Activated B cell treated with CpG ODN at 0.5 μM for 24 hours (primary cell): ENCODE results near the gene COA3. TPM values are rescaled to one million over a fixed set of nuclear protein-coding genes. Genes with fewer than 3 reads are reported as not detected.

ENCODE experiments used
- ATAC-seq: fragments of 200-7000 bp; cut with Tn5 transposase; one replicate; pipeline ENCODE4 v1.10.0; 2021; ENCODE audit warnings: low read depth, mild to moderate bottlenecking, moderate library complexity
- CTCF ChIA-PET: fragments of 350-600 bp; sonication (Branson Sonifier 250); formaldehyde crosslinking; loops from one replicate; lab custom pipeline; 2021; ENCODE audit warnings: antibody characterized with exemption; lab: Charles Lee
- POLR2A ChIA-PET: fragments of 350-600 bp; sonication (Branson Sonifier 250); formaldehyde crosslinking; loops from one replicate; lab custom pipeline; 2021; ENCODE audit warnings: antibody characterized with exemption; lab: Charles Lee
- DNase-seq: peaks from one replicate; pipeline ENCODE4 v3.0.0; 2022
- H3K27ac Mint-ChIP-seq: one replicate; pipeline ENCODE4 v1.8.0; 2020; ENCODE audit warnings: mixed read lengths
- H3K27me3 Mint-ChIP-seq: one replicate; pipeline ENCODE4 v1.8.0; 2021; ENCODE audit warnings: mixed read lengths
- H3K36me3 Mint-ChIP-seq: one replicate; pipeline ENCODE4 v1.8.0; 2021; ENCODE audit warnings: low read depth, mixed read lengths
- H3K4me1 Mint-ChIP-seq: one replicate; pipeline ENCODE4 v1.8.0; 2021; ENCODE audit warnings: mixed read lengths
- H3K4me3 Mint-ChIP-seq: one replicate; pipeline ENCODE4 v1.8.0; 2020; ENCODE audit warnings: mild to moderate bottlenecking, mixed read lengths
- H3K9me3 Mint-ChIP-seq: one replicate; pipeline ENCODE4 v1.8.0; 2020; ENCODE audit warnings: mixed read lengths
- CTCF ChIP-seq: fragments of 200-600 bp; IDR thresholded peaks from one replicate; pipeline ENCODE4 v1.8.0; 2022; ENCODE audit warnings: antibody characterized with exemption, mild to moderate bottlenecking
- intact Hi-C: fragments of 100-400 bp; cut with micrococcal nuclease; formaldehyde crosslinking; loops from one replicate; pipeline ENCODE4 v1.15.1; 2024
- total RNA-seq: library from RNA; stranded (reverse); gene quantifications from 2 replicates; pipeline ENCODE4 v1.2.3, GENCODE V29; 2022

The COA3 gene
- total RNA-seq, 1 donor from 2014 or later, result 41.4 TPM

DNA sequence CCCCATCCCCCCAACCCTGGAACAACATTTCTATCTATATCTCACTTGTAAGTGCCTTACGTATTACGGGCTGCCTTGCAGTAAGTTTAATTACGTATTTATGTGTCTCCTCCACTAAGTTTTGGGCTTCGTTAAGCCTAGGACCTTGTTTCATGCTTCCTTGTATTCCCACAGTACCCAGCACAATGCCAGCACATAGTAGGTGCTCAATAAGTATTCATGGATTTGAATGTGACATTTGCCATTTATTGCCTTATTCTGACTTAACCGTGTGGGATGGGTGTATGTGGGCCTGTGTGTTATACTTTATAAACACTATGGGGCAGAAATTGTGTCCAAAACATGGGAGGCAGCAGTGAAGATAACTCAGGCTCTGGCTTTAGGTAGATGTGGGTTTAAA, 6.0 kb downstream of the COA3 start:
- Mint-ChIP-seq H3K4me1 (peaks cover 15% of the 10 kb centered on the region), H3K36me3 (peaks cover 7% of the 10 kb centered on the region), H3K9me3 (no peaks in the 10 kb centered on the region), H3K27ac (no peak overlapping the region), H3K27me3 (peaks cover 21% of the 10 kb centered on the region), H3K4me3 (no peak overlapping the region)
- intact Hi-C loops, result no loop called here
- CTCF ChIA-PET, result no interaction called here
- DNase-seq, result no peak
- ATAC-seq, result no peak
- POLR2A ChIA-PET, result no interaction called here
- TF ChIP-seq CTCF, result no peak

GRCh38 chr17:42791948-42792347, 6.6 kb downstream of the COA3 start:
- Mint-ChIP-seq H3K36me3 (peaks cover 7% of the 10 kb centered on the region), H3K4me3 (no peak overlapping the region), H3K27ac (no peak overlapping the region), H3K4me1 (peaks cover 10% of the 10 kb centered on the region), H3K27me3 (peaks cover 27% of the 10 kb centered on the region), H3K9me3 (no peaks in the 10 kb centered on the region)
- no peak for ATAC-seq
- TF ChIP-seq CTCF, result no peak
- ChIA-PET CTCF (no interaction called here), POLR2A (interaction anchor here (0.9 kb wide), 1 partner anchor 19 kb away, joined by 4 read pairs; the partner anchor contains the start of gene VPS25)
- intact Hi-C loops, result no loop called here
- no peak for DNase-seq

DNA sequence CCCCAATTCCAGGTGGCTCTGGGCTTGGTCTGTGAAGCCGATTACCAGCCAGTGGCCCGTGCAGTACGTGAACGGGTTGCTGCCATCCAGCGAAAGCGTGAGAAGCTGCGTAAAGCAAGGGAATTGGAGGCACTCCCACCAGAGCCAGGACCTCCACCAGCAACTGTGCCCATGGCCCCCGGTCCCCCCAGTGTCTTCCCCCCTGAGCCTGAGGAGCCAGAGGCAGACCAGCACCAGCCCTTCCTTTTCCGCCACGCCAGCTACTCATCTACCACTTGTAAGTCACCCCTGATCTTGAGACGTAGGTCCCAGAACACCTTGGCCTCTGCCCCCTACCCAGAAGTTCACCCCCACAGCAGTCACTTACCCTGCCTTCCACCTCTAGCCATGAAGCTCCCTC, 11.2 kb downstream of the COA3 start:
- H3K36me3 Mint-ChIP-seq, result no peaks in the 10 kb centered on the region
- H3K4me1 Mint-ChIP-seq, result peaks cover 10% of the 10 kb centered on the region
- ChIA-PET POLR2A (no interaction called here), CTCF (no interaction called here)
- H3K27me3 Mint-ChIP-seq, result peaks cover 63% of the 10 kb centered on the region
- no peak for DNase-seq
- no peak overlapping the region for H3K27ac Mint-ChIP-seq
- no peaks in the 10 kb centered on the region for H3K9me3 Mint-ChIP-seq
- TF ChIP-seq CTCF, result no peak
- no peak for ATAC-seq
- no peak overlapping the region for H3K4me3 Mint-ChIP-seq
- intact Hi-C loops, result no loop called here

DNA sequence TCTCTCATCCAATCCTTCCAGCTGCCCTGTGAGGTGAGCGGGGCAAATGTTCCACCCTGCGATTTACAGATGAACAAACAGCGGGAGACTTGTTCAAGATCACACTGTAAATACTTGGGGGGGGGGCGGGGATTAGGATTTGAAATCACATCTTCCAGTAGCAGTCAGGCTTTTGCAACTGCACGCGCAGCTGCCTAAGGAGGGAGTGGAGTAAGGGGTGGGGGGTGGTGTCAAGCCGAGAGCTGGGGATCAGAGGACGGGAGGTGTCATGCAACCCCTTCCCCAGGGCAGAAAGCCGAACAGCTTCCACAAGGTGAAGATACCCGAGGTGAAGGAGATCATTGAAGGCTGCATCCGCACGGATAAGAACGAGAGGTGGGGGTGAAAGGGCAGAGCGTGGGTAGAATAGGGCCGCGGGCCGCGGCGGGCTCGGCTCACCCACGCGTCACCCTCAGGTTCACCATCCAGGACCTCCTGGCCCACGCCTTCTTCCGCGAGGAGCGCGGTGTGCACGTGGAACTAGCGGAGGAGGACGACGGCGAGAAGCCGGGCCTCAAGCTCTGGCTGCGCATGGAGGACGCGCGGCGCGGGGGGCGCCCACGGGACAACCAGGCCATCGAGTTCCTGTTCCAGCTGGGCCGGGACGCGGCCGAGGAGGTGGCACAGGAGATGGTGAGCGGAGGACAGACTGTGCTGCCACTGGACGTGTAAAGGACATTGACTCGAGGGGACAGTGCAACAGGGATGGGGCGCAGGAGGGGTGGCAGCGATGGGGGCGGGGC, 13.5 kb downstream of the COA3 start:
- TF ChIP-seq CTCF, result no peak
- ATAC-seq (no peak), DNase-seq (no peak)
- Mint-ChIP-seq H3K9me3 (no peaks in the 10 kb centered on the region), H3K36me3 (no peaks in the 10 kb centered on the region), H3K4me1 (peaks cover 18% of the 10 kb centered on the region), H3K27me3 (peaks cover 67% of the 10 kb centered on the region), H3K4me3 (peak overlapping the region; percentile 11), H3K27ac (no peak overlapping the region)
- POLR2A ChIA-PET, result interaction anchor here (1.0 to 1.5 kb wide), 3 partner anchors 11 to 177 kb away, joined by 3 to 7 read pairs (median 4); partner anchors contain the start of gene VPS25
- CTCF ChIA-PET, result no interaction called here
- intact Hi-C loops, result no loop called here

- Mint-ChIP-seq H3K27ac (no peak overlapping the region), H3K4me1 (peaks cover 23% of the 10 kb centered on the region)
- no peak for ATAC-seq
Observed at GRCh38 chr17:42784409-42784808, 14.1 kb downstream of the COA3 start.

More at GRCh38 chr17:42784409-42784808, 14.1 kb downstream of the COA3 start:
- Mint-ChIP-seq H3K4me3 (no peak overlapping the region), H3K36me3 (peaks cover 5% of the 10 kb centered on the region), H3K27me3 (peaks cover 69% of the 10 kb centered on the region), H3K9me3 (no peaks in the 10 kb centered on the region)
- CTCF ChIA-PET, result no interaction called here
- no peak for DNase-seq
- no peak for TF ChIP-seq CTCF
- POLR2A ChIA-PET, result interaction anchor here (1.0 kb wide), 1 partner anchor 11 kb away, joined by 7 read pairs; the partner anchor contains the start of gene VPS25
- intact Hi-C loops, result no loop called here
